ENCODE measurements around the gene PTPRJ.
"Not testable (repeated sequence)": the region's sequence is repeated elsewhere in the genome, so short reads cannot be mapped to it uniquely, and the experiment has no call there.

PTPRJ gene

GRCh38 chr11:48163360-48164100 lies 183.2 kb downstream of the PTPRJ start:
- DNase-seq (ENCODE audit: low read depth), result no peak

GRCh38 chr11:48164836-48165235 lies 184.5 kb downstream of the PTPRJ start:
- no peak for DNase-seq (ENCODE audit: low read depth)

GRCh38 chr11:48165426-48165825 lies 185.1 kb downstream of the PTPRJ start:
- DNase-seq (ENCODE audit: low read depth), result no peak

DNA sequence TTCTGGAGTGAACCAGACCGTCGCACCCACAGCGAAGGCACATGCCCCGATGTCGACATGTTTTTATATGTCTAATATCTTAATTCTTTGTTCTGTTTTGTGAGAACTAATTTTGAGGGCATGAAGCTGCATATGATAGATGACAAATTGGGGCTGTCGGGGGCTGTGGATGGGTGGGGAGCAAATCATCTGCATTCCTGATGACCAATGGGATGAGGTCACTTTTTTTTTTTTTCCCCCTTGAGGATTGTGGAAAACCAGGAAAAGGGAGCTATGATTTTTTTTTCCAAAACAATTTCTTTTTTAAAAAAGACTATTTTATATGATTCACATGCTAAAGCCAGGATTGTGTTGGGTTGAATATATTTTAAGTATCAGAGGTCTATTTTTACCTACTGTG lies 187.0 kb downstream of the PTPRJ start:
- no peak for DNase-seq (ENCODE audit: low read depth)

DNA sequence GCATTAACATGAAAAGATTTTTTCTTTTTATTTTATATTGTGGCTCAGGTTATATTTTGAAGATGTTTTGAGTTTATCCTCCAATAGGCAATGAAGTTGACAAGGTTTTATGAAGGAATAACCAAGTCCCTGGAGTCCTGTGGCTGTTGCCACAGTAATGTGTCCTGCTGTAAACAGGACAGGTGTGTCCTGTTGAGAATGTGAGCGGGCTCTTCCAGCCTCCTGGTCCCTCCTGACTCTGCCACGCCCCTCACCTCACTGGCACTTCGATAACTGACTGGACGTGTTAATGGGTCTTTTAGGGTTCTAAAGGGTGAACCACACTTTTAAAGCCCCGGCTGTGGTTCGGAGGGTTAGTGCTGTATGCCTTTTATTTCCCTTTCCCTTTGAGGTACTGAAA lies 188.5 kb downstream of the PTPRJ start:
- DNase-seq (ENCODE audit: low read depth), result no peak

DNA sequence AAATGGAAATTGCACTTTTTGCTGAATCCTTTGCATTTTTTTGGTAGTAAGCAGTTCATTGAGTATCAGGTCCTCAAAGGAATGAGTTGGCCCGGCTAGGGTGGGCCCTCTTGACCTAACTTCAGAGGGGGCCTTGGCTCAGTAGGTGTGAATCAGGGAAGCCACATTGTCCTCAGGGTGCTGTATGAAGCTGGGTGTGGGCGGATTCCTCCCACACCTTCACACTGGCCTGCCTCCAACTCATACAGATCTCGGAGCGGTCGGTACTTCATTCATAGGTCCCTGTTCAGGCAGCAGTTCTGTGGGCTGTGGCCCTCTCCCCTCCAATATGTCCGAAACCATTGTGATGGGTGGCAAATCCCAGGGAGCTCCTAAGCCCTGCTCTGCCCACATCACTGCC lies 188.9 kb downstream of the PTPRJ start:
- DNase-seq (ENCODE audit: low read depth), result no peak

GRCh38 chr11:48169717-48170116 lies 189.4 kb downstream of the PTPRJ start:
- no peak for DNase-seq (ENCODE audit: low read depth)

DNA sequence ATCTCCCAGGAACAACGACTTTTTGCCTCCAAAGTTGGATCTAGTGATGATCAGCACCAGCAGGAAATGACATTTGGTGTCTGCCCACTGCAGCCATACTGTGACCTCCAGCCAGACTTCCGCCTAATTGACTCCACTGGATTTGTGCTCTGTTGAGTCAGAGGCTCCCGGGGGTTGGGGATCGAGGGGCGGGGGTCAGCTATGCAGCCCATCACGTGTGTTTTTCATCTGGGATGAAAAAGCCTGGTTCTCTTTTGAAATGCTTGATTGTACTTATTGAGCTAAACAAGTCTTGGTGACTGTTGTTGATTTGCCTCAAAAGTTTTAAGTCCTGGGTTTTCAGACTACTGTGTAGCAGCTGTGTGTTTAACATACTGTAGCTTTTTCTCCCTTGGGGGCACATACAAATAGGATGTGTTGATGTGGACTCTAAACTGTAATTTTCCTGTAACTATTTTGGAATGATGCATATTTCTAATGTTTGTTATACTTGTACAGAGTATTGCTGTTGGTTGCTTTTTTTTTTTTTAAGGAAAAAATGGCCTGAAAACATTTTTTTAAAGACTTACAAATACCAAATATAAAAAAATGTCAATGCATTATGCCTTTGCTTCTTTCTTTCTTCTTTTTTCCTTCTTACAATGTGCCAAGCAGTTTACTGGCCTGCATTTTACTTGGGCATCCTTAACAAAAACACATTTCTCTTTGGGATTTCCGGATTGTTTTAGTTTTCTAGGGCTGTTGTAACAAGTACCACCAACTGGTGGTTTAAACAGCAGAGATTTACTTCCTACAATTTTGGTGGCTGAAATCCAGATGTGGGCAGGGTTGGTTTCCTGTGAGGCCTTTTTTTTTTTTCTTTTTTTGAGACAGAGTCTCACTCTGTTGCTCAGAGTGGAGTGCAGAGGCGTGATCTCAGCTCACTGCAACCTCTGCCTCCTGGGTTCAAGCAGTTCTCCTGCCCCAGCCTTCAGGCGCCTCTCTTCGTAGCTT lies 190.2 kb downstream of the PTPRJ start:
- no peak for DNase-seq (ENCODE audit: low read depth)

DNA sequence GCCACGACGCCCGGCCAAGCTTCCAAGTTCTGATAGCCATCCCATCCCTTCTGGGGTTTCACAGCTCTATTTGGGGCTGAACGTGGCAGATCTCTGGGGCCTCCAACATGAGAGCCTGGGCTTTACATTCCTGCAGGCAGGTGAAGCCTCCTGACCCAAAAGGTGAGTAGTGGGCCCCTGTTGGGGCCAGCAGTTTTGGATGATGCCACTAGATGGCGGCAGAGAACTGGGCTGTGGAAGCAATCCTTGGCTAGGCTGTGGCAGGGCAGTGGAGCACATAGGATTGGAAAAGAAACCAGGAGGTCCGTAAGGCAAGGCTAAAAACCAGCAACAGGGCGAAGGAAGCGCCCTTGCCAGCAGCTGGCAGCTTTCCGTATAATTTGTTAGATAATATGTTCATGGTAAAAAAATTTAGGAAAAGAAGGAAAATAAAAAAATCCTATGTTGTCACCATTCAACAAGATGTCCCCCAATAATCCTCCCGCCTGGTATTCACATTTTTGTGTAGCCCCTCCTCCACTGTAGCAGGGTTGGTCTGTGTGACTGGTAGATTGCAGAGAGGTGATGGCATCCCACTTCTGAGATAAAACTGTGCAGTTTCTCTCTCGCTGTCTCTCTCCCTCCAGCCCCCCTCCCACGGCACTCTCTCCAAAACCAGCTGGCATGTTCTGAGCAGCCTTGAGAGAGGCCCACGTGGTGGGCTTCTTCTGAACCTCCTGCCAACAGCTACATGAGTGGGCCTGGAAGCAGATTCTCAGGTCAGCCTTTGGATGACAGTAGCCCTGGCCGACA lies 192.7 kb downstream of the PTPRJ start:
- DNase-seq (ENCODE audit: low read depth), result peak; percentile 35

- DNase-seq (ENCODE audit: low read depth), result no peak
Measured at GRCh38 chr11:48177661-48178060, 197.3 kb downstream of the PTPRJ start.

DNA sequence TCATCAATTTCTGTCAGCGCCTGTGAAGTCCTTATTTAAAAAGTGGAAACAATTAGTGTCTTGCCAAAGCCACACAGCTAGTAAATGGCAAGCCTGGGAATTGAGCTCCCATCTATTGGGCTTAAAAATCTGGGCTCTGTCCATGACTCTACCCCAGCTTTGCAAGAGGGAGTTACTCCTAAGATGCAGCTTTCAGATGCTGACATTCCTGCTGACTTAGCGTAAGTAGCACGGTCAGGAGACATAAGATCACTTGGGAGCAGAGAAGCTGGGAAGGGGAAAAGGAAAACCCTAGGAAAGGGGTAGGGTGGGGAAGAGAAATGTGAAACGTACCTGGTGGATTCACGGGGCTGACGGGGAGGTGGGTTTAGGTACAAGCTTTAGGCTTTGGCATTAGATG lies 200.3 kb downstream of the PTPRJ start:
- DNase-seq (ENCODE audit: low read depth), result no peak

- no peak for DNase-seq (ENCODE audit: low read depth)
Measured at GRCh38 chr11:48182860-48183526, 202.6 kb downstream of the PTPRJ start.

GRCh38 chr11:48184452-48184851 lies 204.1 kb downstream of the PTPRJ start:
- DNase-seq (ENCODE audit: low read depth), result no peak

DNA sequence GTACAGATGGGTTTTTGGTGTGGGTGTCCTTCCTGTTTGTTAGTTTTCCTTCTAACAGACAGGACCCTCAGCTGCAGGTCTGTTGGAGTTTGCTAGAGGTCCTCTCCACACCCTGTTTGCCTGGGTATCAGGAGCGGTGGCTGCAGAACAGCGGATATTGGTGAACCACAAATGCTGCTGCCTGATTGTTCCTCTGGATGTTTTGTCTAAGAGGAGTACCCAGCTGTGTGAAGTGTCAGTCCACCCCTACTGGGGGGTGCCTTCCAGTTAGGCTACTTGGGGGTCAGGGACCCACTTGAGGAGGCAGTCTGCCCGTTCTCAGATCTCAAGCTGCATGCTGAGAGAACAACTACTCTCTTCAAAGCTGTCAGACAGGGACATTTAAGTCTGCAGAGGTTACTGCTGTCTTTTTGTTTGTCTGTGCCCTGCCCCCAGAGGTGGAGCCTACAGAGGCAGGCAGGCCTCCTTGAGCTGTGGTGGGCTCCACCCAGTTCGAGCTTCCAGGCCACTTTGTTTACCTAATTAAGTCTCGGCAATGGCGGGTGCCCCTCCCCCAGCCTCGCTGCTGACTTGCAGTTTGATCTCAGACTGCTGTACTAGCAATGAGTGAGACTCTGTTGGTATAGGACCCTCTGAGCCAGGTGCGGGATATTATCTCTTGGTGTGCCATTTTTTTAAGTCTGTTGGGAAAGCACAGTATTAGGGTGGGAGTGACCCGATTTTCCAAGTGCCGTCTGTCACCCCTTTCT lies 210.7 kb downstream of the PTPRJ start:
- not testable (repeated sequence) for DNase-seq (ENCODE audit: low read depth)

- no peak for DNase-seq (ENCODE audit: low read depth)
Measured at GRCh38 chr11:48193876-48194275, 213.5 kb downstream of the PTPRJ start.

GRCh38 chr11:48207881-48208280 lies 227.5 kb downstream of the PTPRJ start:
- no peak for DNase-seq (ENCODE audit: low read depth)

- DNase-seq (ENCODE audit: low read depth), result no peak
Measured at GRCh38 chr11:48210052-48210451, 229.7 kb downstream of the PTPRJ start.

DNA sequence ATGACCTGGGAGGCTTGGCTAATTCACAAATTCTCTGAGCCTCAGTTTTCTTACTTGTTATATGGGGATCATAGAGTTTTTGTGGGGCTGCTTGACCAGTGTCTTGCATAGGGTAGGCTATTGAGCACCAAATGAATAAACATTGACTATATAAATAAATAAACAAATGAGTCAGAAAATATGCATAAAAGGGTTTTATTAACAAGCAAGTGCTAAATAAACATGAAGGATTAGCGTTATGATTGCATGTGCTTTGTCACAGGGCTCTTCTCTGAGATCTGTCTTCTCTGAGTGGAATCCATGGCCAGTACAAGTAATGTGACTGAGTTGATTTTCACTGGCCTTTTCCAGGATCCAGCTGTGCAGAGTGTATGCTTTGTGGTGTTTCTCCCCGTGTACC lies 236.2 kb downstream of the PTPRJ start, which contains the start of gene OR4B1:
TSS of gene OR4B1 (plus strand) at position 301 of the 400 bp plus-strand sequence. CDS start at position 301, 0 bp downstream.
- DNase-seq (ENCODE audit: low read depth), result no peak
